Naive thymus-derived CD4-positive, alpha-beta T cell (primary cell): ENCODE measurements around the gene ZFP57. TPM values are rescaled to one million over a fixed set of nuclear protein-coding genes. Genes with fewer than 3 reads are reported as not detected.
"Not testable (repeated sequence)": the region's sequence is repeated elsewhere in the genome, so short reads cannot be mapped to it uniquely, and the experiment has no call there.

ENCODE experiments used
- ATAC-seq: fragments of 150-1000 bp; cut with Tn5 transposase; 2 replicates; pipeline ENCODE4 v1.10.0; 2021; ENCODE audit warnings: mild to moderate bottlenecking, moderate library complexity
- CTCF ChIA-PET: fragments of 350-600 bp; sonication (Branson Sonifier 250); formaldehyde crosslinking; loops from one replicate; lab custom pipeline; 2021; ENCODE audit warnings: antibody characterized with exemption; lab: Charles Lee
- POLR2A ChIA-PET: fragments of 350-600 bp; sonication (Branson Sonifier 250); formaldehyde crosslinking; loops from one replicate; lab custom pipeline; 2021; ENCODE audit warnings: antibody characterized with exemption, inconsistent platforms; lab: Charles Lee
- DNase-seq, 9 donors: peaks; one replicate each; pipeline versions ENCODE4 v3.0.0 to v3.0.0-alpha.2; 2020 to 2022; ENCODE audit warnings: mixed read lengths in 1 of 9
- H3K27ac ChIP-seq: one replicate; pipeline ENCODE4 v1.7.0; 2013; ENCODE audit warnings: mild to moderate bottlenecking, low read depth, low read length, moderate library complexity
- H3K27me3 ChIP-seq, 2 donors: one replicate each; pipeline ENCODE4 v1.7.0; 2013; ENCODE audit warnings: low read length in 2 of 2, mild to moderate bottlenecking in 2 of 2, moderate library complexity in 2 of 2; ENCODE audit not compliant: control insufficient read depth in 2 of 2, insufficient read depth in 2 of 2
- H3K36me3 ChIP-seq, 3 experiments: 1 replicate in 2 of 3; 2 replicates in 1 of 3; pipeline ENCODE4 v1.7.0; 2013; ENCODE audit warnings: low read length in 3 of 3, mild to moderate bottlenecking in 3 of 3, moderate library complexity in 1 of 3; ENCODE audit not compliant: insufficient read depth in 3 of 3, control insufficient read depth in 2 of 3
- H3K4me1 ChIP-seq, 2 donors: one replicate each; pipeline ENCODE4 v1.7.0; 2013; ENCODE audit warnings: low read length in 2 of 2, mild to moderate bottlenecking in 2 of 2, moderate library complexity in 1 of 2; ENCODE audit not compliant: control insufficient read depth in 2 of 2, insufficient read depth in 2 of 2
- H3K4me3 ChIP-seq: 2 replicates; pipeline ENCODE4 v1.7.0; 2013; ENCODE audit warnings: mild to moderate bottlenecking, low read length
- H3K9me3 ChIP-seq, 3 experiments: 1 replicate in 2 of 3; 2 replicates in 1 of 3; pipeline ENCODE4 v1.7.0; 2013; ENCODE audit warnings: low read length in 3 of 3; ENCODE audit not compliant: control insufficient read depth in 2 of 3
- H3K27ac Mint-ChIP-seq, 9 donors: one replicate each; pipeline ENCODE4 v1.8.0; 2020 to 2022; ENCODE audit warnings: mixed read lengths in 9 of 9, mild to moderate bottlenecking in 8 of 9, moderate library complexity in 5 of 9, inconsistent platforms in 2 of 9
- H3K27me3 Mint-ChIP-seq, 5 donors: one replicate each; pipeline ENCODE4 v1.8.0; 2021 to 2022; ENCODE audit warnings: mixed read lengths in 5 of 5, mild to moderate bottlenecking in 1 of 5
- H3K36me3 Mint-ChIP-seq, 5 donors: one replicate each; pipeline ENCODE4 v1.8.0; 2020 to 2022; ENCODE audit warnings: mixed read lengths in 5 of 5, mild to moderate bottlenecking in 3 of 5, inconsistent platforms in 1 of 5
- H3K4me1 Mint-ChIP-seq, 7 donors: one replicate each; pipeline ENCODE4 v1.8.0; 2020 to 2022; ENCODE audit warnings: mixed read lengths in 7 of 7, mild to moderate bottlenecking in 3 of 7, inconsistent platforms in 1 of 7
- H3K4me3 Mint-ChIP-seq, 10 donors: one replicate each; pipeline ENCODE4 v1.8.0; 2020 to 2022; ENCODE audit warnings: mild to moderate bottlenecking in 10 of 10, mixed read lengths in 10 of 10, moderate library complexity in 6 of 10, inconsistent platforms in 2 of 10
- H3K9me3 Mint-ChIP-seq, 11 donors: one replicate each; pipeline ENCODE4 v1.8.0; 2020 to 2022; ENCODE audit warnings: mixed read lengths in 11 of 11, mild to moderate bottlenecking in 4 of 11, inconsistent platforms in 1 of 11, moderate library complexity in 1 of 11
- intact Hi-C, 2 donors: fragments of 100-400 bp; cut with micrococcal nuclease; formaldehyde crosslinking; loops; one replicate each; pipeline ENCODE4 v1.15.1; 2023
- polyA plus RNA-seq, 2 donors: library from polyadenylated mRNA; unstranded; fragments of 300-500 nt; fragmentation: Illumina TruSeq; gene quantifications; one replicate each; pipeline ENCODE4 v1.2.3, GENCODE V29; 2021
- total RNA-seq, 6 experiments: library from RNA in 5 of 6; stranded (reverse) in 5 of 6; gene quantifications; 1 replicate in 5 of 6; 2 replicates in 1 of 6; pipeline ENCODE4 v1.2.3 and lab custom pipeline; 2021 to 2026

The ZFP57 gene
- total and polyA plus RNA-seq, 7 experiments from 2014 or later: 1.7 to 3.3 (median 2.3) TPM; not detected in 4

DNA sequence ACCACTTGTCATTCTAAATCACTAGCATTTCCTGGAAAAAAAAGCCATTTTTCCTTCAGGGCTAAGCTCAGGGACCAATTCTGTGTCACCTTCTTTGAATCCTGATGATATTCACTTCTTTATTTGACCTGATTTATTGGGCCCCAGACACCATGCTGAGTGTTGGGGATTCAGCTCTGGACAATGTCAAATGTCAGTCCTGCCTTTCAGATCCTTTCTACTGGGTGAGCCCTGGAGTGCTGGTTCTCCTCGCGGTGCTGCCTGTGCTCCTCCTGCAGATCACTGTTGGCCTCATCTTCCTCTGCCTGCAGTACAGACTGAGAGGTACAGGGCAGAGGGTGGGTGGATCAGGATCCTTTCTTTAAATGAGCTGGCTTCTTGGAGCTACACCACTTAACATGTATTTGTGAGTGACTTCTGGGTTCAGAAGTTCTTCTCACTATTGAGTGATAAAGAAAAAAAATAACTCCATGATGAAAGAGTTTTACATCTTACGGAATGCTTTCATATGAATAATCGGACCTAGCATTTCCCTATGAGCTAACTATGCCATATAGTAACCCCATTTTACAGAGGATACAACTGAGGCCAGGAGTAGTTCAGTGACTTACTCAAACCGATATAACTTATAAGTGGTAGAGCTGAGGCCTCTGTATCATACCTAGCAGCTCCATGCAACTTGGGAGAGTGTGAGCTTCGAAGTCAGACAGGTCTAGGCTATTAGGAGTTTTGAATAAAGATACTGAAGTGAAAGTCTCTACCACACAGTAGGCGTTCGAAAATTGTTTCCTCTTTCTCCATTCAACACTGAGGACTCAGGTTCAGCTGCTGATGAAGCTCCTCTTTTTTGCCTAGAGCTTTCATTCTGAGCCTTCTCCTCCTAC, 14.8 kb downstream of the ZFP57 start:
- no peak for DNase-seq
- intact Hi-C loops: no loop called here
- no peak overlapping the region for H3K4me3 ChIP-seq
- Mint-ChIP-seq H3K27ac (peak overlapping the region in 1 of 9 donors; percentile 10), H3K4me1 (no peaks in the 10 kb centered on the region), H3K4me3 (no peak overlapping the region), H3K27me3 (peaks cover 23 to 50% (median 36%) of the 10 kb centered on the region in 5 donors), H3K36me3 (peaks cover 0 to 5% (median 0%) of the 10 kb centered on the region in 5 donors), H3K9me3 (no peaks in the 10 kb centered on the region)
- no peaks in the 10 kb centered on the region for H3K36me3 ChIP-seq
- CTCF ChIA-PET: interaction anchor here (0.7 to 4.9 kb wide), 5 partner anchors 13 to 51 kb away, joined by 3 to 39 read pairs (median 3); no protein-coding TSS in a partner anchor
- H3K27me3 ChIP-seq: peaks cover 0 to 6% of the 10 kb centered on the region in 2 donors
- H3K9me3 ChIP-seq: no peaks in the 10 kb centered on the region
- POLR2A ChIA-PET: interaction anchor here (0.6 to 1.8 kb wide), 2 partner anchors 12 to 62 kb away, joined by 3 to 8 read pairs; no protein-coding TSS in a partner anchor
- no peak overlapping the region for H3K27ac ChIP-seq
- ATAC-seq: no peak
- no peaks in the 10 kb centered on the region for H3K4me1 ChIP-seq

- Histone ChIP-seq H3K27me3 (peaks cover 0 to 6% of the 10 kb centered on the region in 2 donors), H3K9me3 (no peaks in the 10 kb centered on the region), H3K4me3 (no peak overlapping the region), H3K27ac (no peak overlapping the region), H3K36me3 (no peaks in the 10 kb centered on the region), H3K4me1 (no peaks in the 10 kb centered on the region)
- Mint-ChIP-seq H3K4me3 (no peak overlapping the region), H3K27ac (no peak overlapping the region), H3K9me3 (no peaks in the 10 kb centered on the region), H3K36me3 (no peaks in the 10 kb centered on the region), H3K4me1 (no peaks in the 10 kb centered on the region), H3K27me3 (peaks cover 22 to 47% (median 37%) of the 10 kb centered on the region in 5 donors)
- CTCF ChIA-PET: interaction anchor here (3.5 to 4.9 kb wide), 2 partner anchors 10 to 14 kb away, joined by 16 to 39 read pairs; no protein-coding TSS in a partner anchor
- intact Hi-C loops: no loop called here
- ATAC-seq: no peak
- DNase-seq: no peak
- POLR2A ChIA-PET: interaction anchor here (1.2 to 1.5 kb wide), 2 partner anchors 10 to 13 kb away, joined by 3 to 4 read pairs; no protein-coding TSS in a partner anchor
These were observed 17.5 kb downstream of the ZFP57 start for GRCh38 chr6:29663300-29664042.

GRCh38 chr6:29661502-29662141, 19.3 kb downstream of the ZFP57 start:
- H3K27ac ChIP-seq, H3K27ac Mint-ChIP-seq, POLR2A ChIA-PET, H3K36me3 Mint-ChIP-seq, H3K9me3 ChIP-seq, H3K4me1 ChIP-seq, H3K27me3 ChIP-seq, H3K4me3 ChIP-seq, intact Hi-C loops, H3K9me3 Mint-ChIP-seq, H3K36me3 ChIP-seq, ATAC-seq, DNase-seq, H3K4me3 Mint-ChIP-seq, H3K4me1 Mint-ChIP-seq: not testable (repeated sequence)
- CTCF ChIA-PET: interaction anchor here (0.7 to 1.8 kb wide), 2 partner anchors 12 to 1816 kb away, joined by 3 to 5 read pairs; no protein-coding TSS in a partner anchor
- peaks cover 31 to 52% (median 41%) of the 10 kb centered on the region in 5 donors for H3K27me3 Mint-ChIP-seq

- no peak overlapping the region for H3K4me3 Mint-ChIP-seq
- DNase-seq (no peak), ATAC-seq (no peak)
- H3K9me3 ChIP-seq: no peaks in the 10 kb centered on the region
- no peaks in the 10 kb centered on the region for H3K36me3 Mint-ChIP-seq
- H3K27ac Mint-ChIP-seq: no peak overlapping the region
- H3K27me3 Mint-ChIP-seq: peaks cover 31 to 53% (median 41%) of the 10 kb centered on the region in 5 donors
- no peaks in the 10 kb centered on the region for H3K36me3 ChIP-seq
- H3K27me3 ChIP-seq: peaks cover 0 to 6% of the 10 kb centered on the region in 2 donors
- H3K4me1 Mint-ChIP-seq: peaks cover 0 to 2% (median 0%) of the 10 kb centered on the region in 7 donors
- CTCF ChIA-PET: interaction anchor here (1.8 kb wide), 1 partner anchor 11 kb away, joined by 5 read pairs; no protein-coding TSS in a partner anchor
- H3K4me1 ChIP-seq: no peaks in the 10 kb centered on the region
- H3K9me3 Mint-ChIP-seq: no peaks in the 10 kb centered on the region
- POLR2A ChIA-PET: interaction anchor here (1.1 kb wide), 1 partner anchor 11 kb away, joined by 3 read pairs; no protein-coding TSS in a partner anchor
- H3K4me3 ChIP-seq: no peak overlapping the region
- no peak overlapping the region for H3K27ac ChIP-seq
- intact Hi-C loops: no loop called here
These were observed 19.9 kb downstream of the ZFP57 start for GRCh38 chr6:29661071-29661470.

DNA sequence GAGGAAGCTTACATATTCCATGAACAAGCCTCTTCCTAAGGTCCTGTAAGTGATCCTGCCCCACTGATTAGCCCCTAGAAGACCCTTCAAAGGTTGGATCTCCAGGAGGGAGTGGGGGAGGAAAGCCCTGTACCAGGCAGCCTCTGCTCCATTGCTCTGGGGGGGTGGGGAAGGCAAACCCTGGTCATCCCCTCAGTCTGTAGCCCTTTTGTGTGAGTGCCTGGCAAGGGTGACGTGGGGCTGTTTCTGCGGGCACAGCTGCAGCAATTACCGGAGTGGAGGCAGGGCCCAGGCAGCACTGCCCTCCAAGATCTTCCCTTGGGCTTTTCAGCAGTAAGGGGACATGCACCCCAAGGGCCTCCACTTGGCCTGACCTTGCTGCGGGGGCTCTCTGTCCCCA, 24.2 kb downstream of the ZFP57 start, which contains the start of gene MOG:
Gene MOG (plus strand): TSS at position 295 of the 400 bp plus-strand sequence. CDS start 118 bp downstream, outside the sequence.
- Histone ChIP-seq H3K36me3 (no peaks in the 10 kb centered on the region), H3K27me3 (peaks cover 0 to 4% of the 10 kb centered on the region in 2 donors), H3K4me1 (no peaks in the 10 kb centered on the region), H3K9me3 (no peaks in the 10 kb centered on the region), H3K27ac (no peak within 1 kb of the TSS), H3K4me3 (no peak within 1 kb of the TSS)
- DNase-seq (no peak), ATAC-seq (no peak)
- Mint-ChIP-seq H3K36me3 (no peaks in the 10 kb centered on the region), H3K4me3 (no peak within 1 kb of the TSS), H3K9me3 (no peaks in the 10 kb centered on the region), H3K27ac (no peak within 1 kb of the TSS), H3K27me3 (peaks cover 24 to 46% (median 34%) of the 10 kb centered on the region in 5 donors), H3K4me1 (peaks cover 0 to 3% (median 1%) of the 10 kb centered on the region in 7 donors)
- intact Hi-C loops: no loop called here
- POLR2A ChIA-PET: no interaction called here
- CTCF ChIA-PET: no interaction called here

DNA sequence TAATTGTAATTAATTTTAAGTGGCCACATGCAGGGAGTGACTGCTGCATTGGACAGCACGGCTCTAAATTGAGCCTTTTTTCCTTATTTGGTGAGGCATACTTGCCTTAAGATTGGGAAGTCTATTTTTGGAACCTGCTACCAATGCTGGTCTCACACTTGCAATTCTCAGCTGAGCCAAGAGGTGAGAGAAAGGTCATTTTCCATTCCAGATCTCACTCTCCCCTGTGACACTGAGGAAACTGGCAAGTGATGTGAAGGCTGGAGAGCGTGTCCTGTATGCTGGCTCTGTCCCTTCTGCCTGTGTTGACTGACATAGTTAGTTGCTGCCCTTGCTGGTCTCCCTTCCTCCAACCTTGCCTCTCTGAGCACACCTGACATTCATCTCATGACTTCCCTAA, 24.8 kb downstream of the ZFP57 start:
- Mint-ChIP-seq H3K4me1 (peaks cover 0 to 6% (median 6%) of the 10 kb centered on the region in 7 donors), H3K27ac (no peak overlapping the region), H3K27me3 (peaks cover 19 to 40% (median 29%) of the 10 kb centered on the region in 5 donors), H3K9me3 (no peaks in the 10 kb centered on the region), H3K4me3 (no peak overlapping the region), H3K36me3 (no peaks in the 10 kb centered on the region)
- ATAC-seq (no peak), DNase-seq (no peak)
- Histone ChIP-seq H3K4me1 (no peaks in the 10 kb centered on the region), H3K27ac (no peak overlapping the region), H3K27me3 (no peaks in the 10 kb centered on the region), H3K9me3 (no peaks in the 10 kb centered on the region), H3K36me3 (no peaks in the 10 kb centered on the region), H3K4me3 (no peak overlapping the region)
- ChIA-PET CTCF (interaction anchor here (0.6 kb wide), 1 partner anchor 36 kb away, joined by 3 read pairs; no protein-coding TSS in a partner anchor), POLR2A (no interaction called here)
- intact Hi-C loops: no loop called here
